H1 (cell line): ENCODE measurements around the gene GAN.

Experiments
- EZH2 ChIP-seq: fragments of 200-600 bp; sonication (generic); IDR thresholded peaks from 2 replicates; pipeline ENCODE4 v1.7.1; 2012; ENCODE audit warnings: low read depth, mild to moderate bottlenecking, moderate library complexity, low read length, inconsistent platforms; ENCODE audit not compliant: severe bottlenecking
- HDAC6 ChIP-seq: IDR thresholded peaks from one replicate; pipeline ENCODE4 v1.7.1; 2012; ENCODE audit warnings: low read depth, mild to moderate bottlenecking, inconsistent platforms, low read length, moderate library complexity
- NANOG ChIP-seq: IDR thresholded peaks from 2 replicates; pipeline ENCODE4 v1.6.1; 2011; ENCODE audit warnings: low read length, low read depth, mild to moderate bottlenecking, inconsistent platforms; ENCODE audit not compliant: insufficient read depth, poor library complexity, severe bottlenecking
- POLR2AphosphoS5 ChIP-seq: IDR thresholded peaks from 2 replicates; pipeline ENCODE4 v1.6.1; 2011; ENCODE audit warnings: low read depth, low read length
- RBBP5 ChIP-seq: IDR thresholded peaks from 2 replicates; pipeline ENCODE4 v1.7.1; 2012; ENCODE audit warnings: low read depth, mild to moderate bottlenecking, inconsistent platforms, low read length, moderate library complexity, borderline replicate concordance
- RXRA ChIP-seq: IDR thresholded peaks from 2 replicates; pipeline ENCODE4 v1.6.1; 2011; ENCODE audit warnings: low read depth, mild to moderate bottlenecking, low read length, moderate library complexity; ENCODE audit not compliant: insufficient read depth
- SP2 ChIP-seq: IDR thresholded peaks from 2 replicates; pipeline ENCODE4 v1.6.1; 2012; ENCODE audit warnings: mild to moderate bottlenecking, low read length, inconsistent platforms
- TF ChIP-seq, protein P1 (sequence below), 3 experiments: IDR thresholded peaks; 1 replicate in 2 of 3; 2 replicates in 1 of 3; pipeline versions ENCODE4 v1.5.1 to v1.6.1; 2011; ENCODE audit warnings: low read length in 3 of 3, mild to moderate bottlenecking in 3 of 3, inconsistent platforms in 2 of 3, low read depth in 1 of 3, moderate library complexity in 1 of 3; ENCODE audit not compliant: insufficient read depth in 1 of 3; ENCODE audit errors: control extremely low read depth in 1 of 3
- TF ChIP-seq, protein P2 (sequence below): IDR thresholded peaks from 2 replicates; pipeline ENCODE4 v1.6.1; 2011; ENCODE audit warnings: low read depth, mild to moderate bottlenecking, low read length; ENCODE audit not compliant: insufficient read depth
- TF ChIP-seq, protein P3 (sequence below): IDR thresholded peaks from 2 replicates; pipeline ENCODE4 v1.6.1; 2012; ENCODE audit warnings: inconsistent platforms

DNA sequence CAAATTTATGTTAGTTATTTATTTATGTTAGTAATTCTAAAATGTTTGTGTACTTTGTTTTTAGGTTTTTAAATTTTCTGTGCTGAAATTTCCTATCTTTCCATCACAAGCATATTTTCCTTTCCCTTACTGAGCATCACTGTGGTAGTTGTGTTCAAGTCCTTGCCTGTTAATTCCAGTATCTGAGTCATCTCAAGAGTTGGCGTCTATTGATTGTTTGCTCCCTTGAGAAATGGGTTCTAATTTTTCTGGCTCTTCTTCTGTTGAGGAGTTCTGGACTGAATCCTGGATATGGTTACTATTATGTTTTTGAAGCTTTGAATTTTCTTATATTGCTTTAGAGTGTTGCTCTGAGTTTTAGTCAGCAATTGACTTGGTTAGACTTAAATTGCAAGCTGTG, 56.3 kb downstream of the GAN start:
- TF ChIP-seq HDAC6 (no peak), RBBP5 (no peak), RXRA (no peak), NANOG (no peak), POLR2AphosphoS5 (no peak), SP2 (no peak), EZH2 (no peak)
- TF ChIP-seq, protein P1, sequence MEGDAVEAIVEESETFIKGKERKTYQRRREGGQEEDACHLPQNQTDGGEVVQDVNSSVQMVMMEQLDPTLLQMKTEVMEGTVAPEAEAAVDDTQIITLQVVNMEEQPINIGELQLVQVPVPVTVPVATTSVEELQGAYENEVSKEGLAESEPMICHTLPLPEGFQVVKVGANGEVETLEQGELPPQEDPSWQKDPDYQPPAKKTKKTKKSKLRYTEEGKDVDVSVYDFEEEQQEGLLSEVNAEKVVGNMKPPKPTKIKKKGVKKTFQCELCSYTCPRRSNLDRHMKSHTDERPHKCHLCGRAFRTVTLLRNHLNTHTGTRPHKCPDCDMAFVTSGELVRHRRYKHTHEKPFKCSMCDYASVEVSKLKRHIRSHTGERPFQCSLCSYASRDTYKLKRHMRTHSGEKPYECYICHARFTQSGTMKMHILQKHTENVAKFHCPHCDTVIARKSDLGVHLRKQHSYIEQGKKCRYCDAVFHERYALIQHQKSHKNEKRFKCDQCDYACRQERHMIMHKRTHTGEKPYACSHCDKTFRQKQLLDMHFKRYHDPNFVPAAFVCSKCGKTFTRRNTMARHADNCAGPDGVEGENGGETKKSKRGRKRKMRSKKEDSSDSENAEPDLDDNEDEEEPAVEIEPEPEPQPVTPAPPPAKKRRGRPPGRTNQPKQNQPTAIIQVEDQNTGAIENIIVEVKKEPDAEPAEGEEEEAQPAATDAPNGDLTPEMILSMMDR (IDR thresholded peaks at IDR 0.05; ENCODE audit: control extremely low read depth in 1 of 3, insufficient read depth in 1 of 3, low read depth in 1 of 3, low read length in 3 of 3) = no peak
- TF ChIP-seq, protein P2, sequence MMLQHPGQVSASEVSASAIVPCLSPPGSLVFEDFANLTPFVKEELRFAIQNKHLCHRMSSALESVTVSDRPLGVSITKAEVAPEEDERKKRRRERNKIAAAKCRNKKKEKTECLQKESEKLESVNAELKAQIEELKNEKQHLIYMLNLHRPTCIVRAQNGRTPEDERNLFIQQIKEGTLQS = no peak
- TF ChIP-seq, protein P3, sequence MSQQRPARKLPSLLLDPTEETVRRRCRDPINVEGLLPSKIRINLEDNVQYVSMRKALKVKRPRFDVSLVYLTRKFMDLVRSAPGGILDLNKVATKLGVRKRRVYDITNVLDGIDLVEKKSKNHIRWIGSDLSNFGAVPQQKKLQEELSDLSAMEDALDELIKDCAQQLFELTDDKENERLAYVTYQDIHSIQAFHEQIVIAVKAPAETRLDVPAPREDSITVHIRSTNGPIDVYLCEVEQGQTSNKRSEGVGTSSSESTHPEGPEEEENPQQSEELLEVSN = no peak
